SK-N-SH (cell line): ENCODE results near the gene SPTB.

Experiments used
- CTCF ChIP-seq: fragments of 200-600 bp; sonication (generic); IDR thresholded peaks from 2 replicates; pipeline ENCODE4 v1.6.1; 2017; ENCODE audit warnings: antibody characterized with exemption, mild to moderate bottlenecking, moderate library complexity
- EP300 ChIP-seq, 2 experiments: IDR thresholded peaks; 2 replicates each; pipeline versions ENCODE4 v1.4.0 to v1.6.1; 2012; ENCODE audit warnings: borderline replicate concordance in 1 of 2, low read depth in 1 of 2, low read length in 1 of 2
- EZH2phosphoT487 ChIP-seq: fragments of 200-600 bp; sonication (generic); IDR thresholded peaks from 2 replicates; pipeline ENCODE4 v1.6.1; 2017; ENCODE audit warnings: low read depth, mixed run types, mild to moderate bottlenecking, antibody characterized with exemption, moderate library complexity, borderline replicate concordance
- JUND ChIP-seq: IDR thresholded peaks from 2 replicates; pipeline ENCODE4 v1.4.0; 2012
- MAX ChIP-seq: IDR thresholded peaks from 2 replicates; pipeline ENCODE4 v1.4.0; 2012; ENCODE audit warnings: low read depth
- MXI1 ChIP-seq: IDR thresholded peaks from 2 replicates; pipeline ENCODE4 v1.6.1; 2012; ENCODE audit warnings: mild to moderate bottlenecking, low read depth, low read length, improper control_type of control experiment
- NRF1 ChIP-seq: IDR thresholded peaks from 2 replicates; pipeline ENCODE4 v1.6.1; 2012; ENCODE audit warnings: low read depth, mild to moderate bottlenecking, low read length
- POLR2AphosphoS5 ChIP-seq: IDR thresholded peaks from 2 replicates; pipeline ENCODE4 v1.6.1; 2012; ENCODE audit warnings: low read depth, low read length
- RAD21 ChIP-seq: IDR thresholded peaks from 2 replicates; pipeline ENCODE4 v1.6.1; 2012; ENCODE audit warnings: mild to moderate bottlenecking, low read length
- REST ChIP-seq: IDR thresholded peaks from 2 replicates; pipeline ENCODE4 v1.6.1; 2012; ENCODE audit warnings: mild to moderate bottlenecking, low read depth, low read length, moderate library complexity
- RXRA ChIP-seq: IDR thresholded peaks from 2 replicates; pipeline ENCODE4 v1.4.0; 2012; ENCODE audit warnings: low read depth, mild to moderate bottlenecking, borderline replicate concordance
- TAF1 ChIP-seq: IDR thresholded peaks from 2 replicates; pipeline ENCODE4 v1.6.1; 2012; ENCODE audit warnings: low read depth, mild to moderate bottlenecking, low read length, moderate library complexity, borderline replicate concordance
- TCF12 ChIP-seq: IDR thresholded peaks from 2 replicates; pipeline ENCODE4 v1.4.0; 2012
- YY1 ChIP-seq: IDR thresholded peaks from 2 replicates; pipeline ENCODE4 v1.4.0; 2012; ENCODE audit warnings: low read depth, mild to moderate bottlenecking

- TF ChIP-seq EP300 (IDR thresholded peaks at IDR 0.05; ENCODE audit: borderline replicate concordance in 1 of 2, low read depth in 1 of 2, low read length in 1 of 2) (no peak), CTCF (no peak), TAF1 (peak; percentile 34; the same call in 1 of the 2 replicates), NRF1 (no peak), MAX (peak; percentile 87), YY1 (no peak), EZH2phosphoT487 (no peak), TCF12 (no peak), REST (no peak), RXRA (no peak), JUND (no peak), POLR2AphosphoS5 (peak; percentile 55), RAD21 (no peak), MXI1 (peak; percentile 52; the same call in 1 of the 2 replicates)
These were observed 175.5 kb downstream of the SPTB start, which contains the start of gene PLEKHG3 for GRCh38 chr14:64704143-64704742.
